Endothelial cell of umbilical vein (primary cell): ENCODE data around the gene TSHZ1. TPM values are rescaled to one million over a fixed set of nuclear protein-coding genes. Genes with fewer than 3 reads are reported as not detected.

Source experiments
- BruUV-seq: library from RNA; stranded (reverse); fragments of 400-500 nt; replicated peaks from 2 replicates; lab custom pipeline; 2021; lab: Mats Ljungman, UMichigan
- CTCF ChIA-PET: fragments of 300-600, 350-600 bp; sonication (Branson Sonifier 250); formaldehyde crosslinking; loops from one replicate; lab custom pipeline; 2021; ENCODE audit warnings: antibody characterized with exemption, inconsistent platforms; lab: Charles Lee
- POLR2A ChIA-PET: fragments of 300-600, 350-600 bp; sonication (Branson Sonifier 250); formaldehyde crosslinking; loops from one replicate; lab custom pipeline; 2021; ENCODE audit warnings: antibody characterized with exemption, inconsistent platforms; lab: Charles Lee
- DNase-seq: peaks from one replicate; pipeline ENCODE4 v3.0.0-alpha.2; 2011; ENCODE audit warnings: low read depth, low spot score
- FAIRE-seq: peaks from 2 replicates; lab custom pipeline; 2011; peaks lifted over from hg19 to GRCh38; lab: Jason Lieb, UNC
- H2AFZ ChIP-seq: 2 replicates; pipeline ENCODE4 v1.6.0; 2012; ENCODE audit warnings: low read depth, low read length, control low read depth, inconsistent platforms
- H3K27ac ChIP-seq: 2 replicates; pipeline ENCODE4 v1.5.1; 2011; ENCODE audit warnings: low read depth, mild to moderate bottlenecking, control low read depth, low read length, moderate library complexity; ENCODE audit not compliant: insufficient read depth
- H3K27me3 ChIP-seq, 2 experiments: 2 replicates each; pipeline versions ENCODE4 v1.6.0 to v1.6.1; 2011; ENCODE audit warnings: low read length in 2 of 2, mixed read lengths in 1 of 2; ENCODE audit not compliant: control insufficient read depth in 2 of 2, insufficient read depth in 2 of 2
- H3K36me3 ChIP-seq, 2 experiments: 2 replicates in 1 of 2; 3 replicates in 1 of 2; pipeline ENCODE4 v1.5.1; 2011; ENCODE audit warnings: low read length in 2 of 2, mild to moderate bottlenecking in 1 of 2, moderate library complexity in 1 of 2; ENCODE audit not compliant: control insufficient read depth in 2 of 2, insufficient read depth in 2 of 2; ENCODE audit errors: extremely low read depth in 1 of 2
- H3K4me1 ChIP-seq: 3 replicates; pipeline ENCODE4 v1.5.1; 2011; ENCODE audit warnings: mild to moderate bottlenecking, low read length; ENCODE audit not compliant: control insufficient read depth, insufficient read depth; ENCODE audit errors: extremely low read depth
- H3K4me2 ChIP-seq: 2 replicates; pipeline ENCODE4 v1.6.1; 2011; ENCODE audit warnings: low read length, control low read depth, mixed read lengths; ENCODE audit not compliant: insufficient read depth
- H3K4me3 ChIP-seq, 3 experiments: fragments of 200-600 bp in 1 of 3; sonication (generic), shearing (Covaris generic) in 1 of 3; replicated peaks in 1 of 3; 2 replicates each; pipeline ENCODE4 v1.5.1; 2011 to 2016; ENCODE audit warnings: control low read depth in 3 of 3, low read length in 3 of 3, mild to moderate bottlenecking in 2 of 3, inconsistent platforms in 1 of 3, low read depth in 1 of 3, moderate library complexity in 1 of 3; ENCODE audit not compliant: insufficient read depth in 1 of 3
- H3K79me2 ChIP-seq: 2 replicates; pipeline ENCODE4 v1.6.0; 2012; ENCODE audit warnings: low read length, inconsistent platforms; ENCODE audit not compliant: control insufficient read depth, insufficient read depth
- H3K9ac ChIP-seq: replicated peaks from 2 replicates; pipeline ENCODE3; 2011; ENCODE audit warnings: low read length, control low read depth; ENCODE audit not compliant: insufficient read depth; ENCODE audit errors: extremely low read depth
- H3K9me1 ChIP-seq: replicated peaks from 3 replicates; pipeline ENCODE4 v1.6.0; 2011; ENCODE audit warnings: mild to moderate bottlenecking, low read length; ENCODE audit not compliant: control insufficient read depth, insufficient read depth; ENCODE audit errors: extremely low read depth
- H3K9me3 ChIP-seq: replicated peaks from 2 replicates; pipeline ENCODE4 v1.5.1; 2012; ENCODE audit warnings: low read length, inconsistent platforms; ENCODE audit not compliant: control insufficient read depth, insufficient read depth
- H4K20me1 ChIP-seq: replicated peaks from 2 replicates; pipeline ENCODE3; 2011; ENCODE audit warnings: mild to moderate bottlenecking, low read length; ENCODE audit not compliant: control insufficient read depth, insufficient read depth; ENCODE audit errors: extremely low read depth
- EZH2 ChIP-seq: IDR thresholded peaks from 2 replicates; pipeline ENCODE4 v1.6.1; 2012; ENCODE audit warnings: borderline replicate concordance, low read depth, mild to moderate bottlenecking, moderate library complexity, low read length, inconsistent platforms; ENCODE audit not compliant: severe bottlenecking
- FOS ChIP-seq: IDR thresholded peaks from 2 replicates; pipeline ENCODE4 v1.6.1; 2011; ENCODE audit warnings: mild to moderate bottlenecking, low read length, moderate library complexity, borderline replicate concordance; ENCODE audit not compliant: insufficient read depth
- GATA2 ChIP-seq: IDR thresholded peaks from 2 replicates; pipeline ENCODE4 v1.7.0; 2011; ENCODE audit warnings: low read depth, mild to moderate bottlenecking, moderate library complexity, mixed read lengths, low read length; ENCODE audit not compliant: insufficient read length, insufficient read depth
- JUN ChIP-seq: IDR thresholded peaks from 2 replicates; pipeline ENCODE4 v1.6.1; 2011; ENCODE audit warnings: borderline replicate concordance, low read depth; ENCODE audit not compliant: insufficient read length, insufficient read depth
- MYC ChIP-seq: IDR thresholded peaks from one replicate; pipeline ENCODE4 v1.6.1; 2011; ENCODE audit warnings: mild to moderate bottlenecking, low read depth, low read length
- POLR2A ChIP-seq: IDR thresholded peaks from 2 replicates; pipeline ENCODE4 v1.6.1; 2012; ENCODE audit warnings: low read depth, mild to moderate bottlenecking, control low read depth, low read length
- POLR2AphosphoS5 ChIP-seq: IDR thresholded peaks from 2 replicates; pipeline ENCODE4 v1.6.1; 2012; ENCODE audit warnings: low read depth, mild to moderate bottlenecking, control low read depth, low read length, moderate library complexity; ENCODE audit not compliant: insufficient read depth
- dilution Hi-C: fragments of 300-500 bp; cut with MboI; formaldehyde crosslinking; loops from one replicate; pipeline ENCODE4 v1.15.0; 2019; ENCODE audit warnings: low sequenced_read_pairs; ENCODE audit not compliant: extremely low pct_ligation_motif_present
- intact Hi-C: fragments of 100-400 bp; cut with micrococcal nuclease; formaldehyde crosslinking; loops from one replicate; pipeline ENCODE4 v1.10.0; 2022
- polyA plus RNA-seq, 4 experiments: library from polyadenylated mRNA; depleted of rRNA in 3 of 4; stranded (reverse) in 3 of 4; unstranded in 1 of 4; fragments of >200 nt; gene quantifications; 2 replicates each; pipeline versions ENCODE4 v1.2.1 to v1.2.3, GENCODE V29; 2011 to 2012; ENCODE audit warnings: missing spikeins in 1 of 4
- total RNA-seq: library from RNA; stranded (reverse); gene quantifications from 2 replicates; pipeline ENCODE4 v1.2.3, GENCODE V29; 2021
- TF ChIP-seq, protein P1 (sequence below): IDR thresholded peaks from 2 replicates; pipeline ENCODE4 v1.6.1; 2011; ENCODE audit not compliant: insufficient read depth, insufficient read length
- TF ChIP-seq, protein P2 (sequence below), 2 donors: IDR thresholded peaks; 1 replicate in 1 of 2; 2 replicates in 1 of 2; pipeline ENCODE4 v1.5.1; 2011; ENCODE audit warnings: low read length in 2 of 2, mild to moderate bottlenecking in 2 of 2, moderate library complexity in 2 of 2, control low read depth in 1 of 2, inconsistent platforms in 1 of 2, low read depth in 1 of 2; ENCODE audit not compliant: insufficient read depth in 1 of 2; ENCODE audit errors: extremely low read depth in 1 of 2

Gene TSHZ1
- total and polyA plus RNA-seq, 2 donors (not counting 3 experiments of a cell fraction or from before 2014, with no cell fraction given): 4.2 to 10.2 TPM

DNA sequence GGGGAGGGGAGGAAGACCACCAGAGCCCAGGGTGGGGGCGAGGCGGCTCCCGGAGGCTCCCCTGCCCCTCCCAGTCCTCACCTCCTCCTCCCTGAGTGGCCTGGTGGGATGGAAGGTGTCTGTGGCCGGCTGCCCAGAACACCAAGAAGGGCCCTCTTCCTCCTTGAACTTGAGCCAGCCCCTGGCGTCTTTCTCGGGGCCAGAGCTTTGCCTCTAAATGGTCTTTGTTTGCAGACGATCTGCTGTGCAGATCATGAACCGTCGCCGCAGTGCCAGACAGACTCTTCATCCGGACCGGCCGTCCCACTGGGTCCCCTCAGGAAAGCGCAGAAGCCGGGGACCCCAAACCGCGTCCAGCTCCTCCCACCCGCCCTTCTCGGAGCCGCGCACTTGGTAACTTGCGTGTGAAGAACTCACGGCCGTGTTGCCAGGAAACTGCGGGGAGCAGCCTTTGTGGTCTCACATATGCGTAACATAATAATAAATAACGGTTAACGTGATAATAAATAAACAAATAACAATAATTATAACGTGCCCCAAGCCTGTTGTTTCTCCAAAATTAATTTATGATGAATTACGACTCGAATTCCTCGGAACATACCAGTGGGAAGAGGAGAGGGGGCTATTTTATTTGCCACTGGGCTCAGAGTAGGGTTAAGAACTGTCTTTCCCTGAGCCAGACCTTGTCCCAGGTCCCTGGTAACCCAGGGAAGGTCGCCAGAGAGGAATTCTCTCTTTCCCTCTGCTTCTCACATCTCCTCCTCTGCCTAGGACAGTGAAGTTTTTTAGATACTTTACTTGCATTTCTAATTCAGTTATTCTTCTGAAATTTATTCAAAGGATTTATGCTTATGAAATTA, 42.6 kb upstream of the TSHZ1 start:
- FAIRE-seq (no peak), DNase-seq (no peak)
- no peaks in the 10 kb centered on the region for H3K9me1 ChIP-seq
- H4K20me1 ChIP-seq: no peaks in the 10 kb centered on the region
- no peaks in the 10 kb centered on the region for H3K79me2 ChIP-seq
- ChIA-PET POLR2A (no interaction called here), CTCF (no interaction called here)
- H2AFZ ChIP-seq: no peak overlapping the region
- intact Hi-C loops: no loop called here
- H3K4me2 ChIP-seq: no peak overlapping the region
- no peaks in the 10 kb centered on the region for H3K36me3 ChIP-seq
- H3K4me3 ChIP-seq: no peak overlapping the region
- dilution Hi-C loops: no loop called here
- H3K4me1 ChIP-seq: no peaks in the 10 kb centered on the region
- BruUV-seq: no TSS peak
- no peak overlapping the region for H3K27ac ChIP-seq
- H3K27me3 ChIP-seq: no peaks in the 10 kb centered on the region
- no peaks in the 10 kb centered on the region for H3K9me3 ChIP-seq
- TF ChIP-seq EZH2 (no peak), POLR2AphosphoS5 (no peak), GATA2 (no peak), JUN (no peak), POLR2A (no peak), MYC (no peak), FOS (no peak)
- TF ChIP-seq, protein P1, sequence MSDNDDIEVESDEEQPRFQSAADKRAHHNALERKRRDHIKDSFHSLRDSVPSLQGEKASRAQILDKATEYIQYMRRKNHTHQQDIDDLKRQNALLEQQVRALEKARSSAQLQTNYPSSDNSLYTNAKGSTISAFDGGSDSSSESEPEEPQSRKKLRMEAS: no peak
- TF ChIP-seq, protein P2, sequence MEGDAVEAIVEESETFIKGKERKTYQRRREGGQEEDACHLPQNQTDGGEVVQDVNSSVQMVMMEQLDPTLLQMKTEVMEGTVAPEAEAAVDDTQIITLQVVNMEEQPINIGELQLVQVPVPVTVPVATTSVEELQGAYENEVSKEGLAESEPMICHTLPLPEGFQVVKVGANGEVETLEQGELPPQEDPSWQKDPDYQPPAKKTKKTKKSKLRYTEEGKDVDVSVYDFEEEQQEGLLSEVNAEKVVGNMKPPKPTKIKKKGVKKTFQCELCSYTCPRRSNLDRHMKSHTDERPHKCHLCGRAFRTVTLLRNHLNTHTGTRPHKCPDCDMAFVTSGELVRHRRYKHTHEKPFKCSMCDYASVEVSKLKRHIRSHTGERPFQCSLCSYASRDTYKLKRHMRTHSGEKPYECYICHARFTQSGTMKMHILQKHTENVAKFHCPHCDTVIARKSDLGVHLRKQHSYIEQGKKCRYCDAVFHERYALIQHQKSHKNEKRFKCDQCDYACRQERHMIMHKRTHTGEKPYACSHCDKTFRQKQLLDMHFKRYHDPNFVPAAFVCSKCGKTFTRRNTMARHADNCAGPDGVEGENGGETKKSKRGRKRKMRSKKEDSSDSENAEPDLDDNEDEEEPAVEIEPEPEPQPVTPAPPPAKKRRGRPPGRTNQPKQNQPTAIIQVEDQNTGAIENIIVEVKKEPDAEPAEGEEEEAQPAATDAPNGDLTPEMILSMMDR (IDR thresholded peaks at IDR 0.05; ENCODE audit: extremely low read depth in 1 of 2, insufficient read depth in 1 of 2, low read depth in 1 of 2, low read length in 2 of 2): no peak
- H3K9ac ChIP-seq: no peak overlapping the region
